ENCODE measurements around the gene EFNA1.

- TF ChIP-seq SIN3A (IDR thresholded peaks at IDR 0.05; ENCODE audit: borderline replicate concordance, insufficient read depth, low read length) (no peak), POLR2AphosphoS5 (IDR thresholded peaks at IDR 0.05; ENCODE audit: low read depth, low read length) (no peak), REST (IDR thresholded peaks at IDR 0.05; ENCODE audit: insufficient read depth in 1 of 2, low read depth in 2 of 2, low read length in 2 of 2) (no peak)
Measured at GRCh38 chr1:155177192-155177917, 49.7 kb downstream of the EFNA1 start.

Measured in PFSK-1 (cell line).